GM19324 (cell line): ENCODE results near the gene SPOCD1.

Experiments used
- ATAC-seq: cut with Tn5 transposase; IDR thresholded peaks from one replicate; pipeline ENCODE4 v1.9.1; 2021; ENCODE audit warnings: mild to moderate bottlenecking, moderate library complexity; ENCODE audit not compliant: unreplicated experiment, low FRiP score

Gene SPOCD1

GRCh38 chr1:31760471-31761470 lies 55.1 kb downstream of the SPOCD1 start:
- no peak for ATAC-seq

GRCh38 chr1:31759298-31760023 lies 56.4 kb downstream of the SPOCD1 start:
- no peak for ATAC-seq

GRCh38 chr1:31758823-31759222 lies 57.0 kb downstream of the SPOCD1 start:
- no peak for ATAC-seq

GRCh38 chr1:31757989-31758388 lies 57.8 kb downstream of the SPOCD1 start:
- ATAC-seq, result no peak

GRCh38 chr1:31757204-31757679 lies 58.6 kb downstream of the SPOCD1 start:
- ATAC-seq, result no peak

- no peak for ATAC-seq
Observed at GRCh38 chr1:31756578-31756977, 59.2 kb downstream of the SPOCD1 start.

GRCh38 chr1:31755850-31756492 lies 59.9 kb downstream of the SPOCD1 start:
- ATAC-seq, result no peak

- ATAC-seq, result no peak
Observed at GRCh38 chr1:31755197-31755611, 60.6 kb downstream of the SPOCD1 start.

- no peak for ATAC-seq
Observed at GRCh38 chr1:31754397-31754796, 61.4 kb downstream of the SPOCD1 start.

- no peak for ATAC-seq
Observed at GRCh38 chr1:31753707-31754349, 62.0 kb downstream of the SPOCD1 start.

- ATAC-seq, result no peak
Observed at GRCh38 chr1:31752952-31753475, 62.8 kb downstream of the SPOCD1 start.

GRCh38 chr1:31752258-31752657 lies 63.6 kb downstream of the SPOCD1 start:
- no peak for ATAC-seq

GRCh38 chr1:31751822-31752241 lies 64.0 kb downstream of the SPOCD1 start:
- no peak for ATAC-seq

GRCh38 chr1:31750858-31751510 lies 64.8 kb downstream of the SPOCD1 start:
- no peak for ATAC-seq

- ATAC-seq, result no peak
Observed at GRCh38 chr1:31749785-31750735, 65.8 kb downstream of the SPOCD1 start.

GRCh38 chr1:31748365-31748764 lies 67.5 kb downstream of the SPOCD1 start:
- no peak for ATAC-seq

- no peak for ATAC-seq
Observed at GRCh38 chr1:31747304-31747703, 68.5 kb downstream of the SPOCD1 start.

- ATAC-seq, result no peak
Observed at GRCh38 chr1:31746687-31747086, 69.1 kb downstream of the SPOCD1 start.
